Spleen (tissue), 11 donors: ENCODE results near the gene MAN1C1. TPM values are rescaled to one million over a fixed set of nuclear protein-coding genes. Genes with fewer than 3 reads are reported as not detected.

Source experiments
- DNase-seq: peaks from one replicate; pipeline ENCODE4 v3.0.0-alpha.2; 2020
- H3K27ac ChIP-seq, 8 donors: fragments of 200-600 bp; sonication (generic) in 7 of 8; 1 replicate in 4 of 8; 2 replicates in 4 of 8; pipeline versions ENCODE4 v1.5.0 to v1.8.0; 2016 to 2021; ENCODE audit warnings: inconsistent platforms in 4 of 8, mild to moderate bottlenecking in 4 of 8, moderate library complexity in 1 of 8
- H3K27me3 ChIP-seq, 7 donors: fragments of 200-600 bp; sonication (generic) in 6 of 7; replicated peaks in 1 of 7; 1 replicate in 4 of 7; 2 replicates in 3 of 7; pipeline versions ENCODE4 v1.5.0 to v1.8.0; 2016 to 2021; ENCODE audit warnings: inconsistent platforms in 3 of 7, mild to moderate bottlenecking in 1 of 7
- H3K36me3 ChIP-seq, 6 donors: fragments of 200-600 bp; sonication (generic) in 5 of 6; 1 replicate in 4 of 6; 2 replicates in 2 of 6; pipeline versions ENCODE4 v1.5.0 to v1.8.0; 2016 to 2021; ENCODE audit warnings: inconsistent platforms in 2 of 6
- H3K4me1 ChIP-seq, 6 donors: fragments of 200-600 bp; sonication (generic) in 5 of 6; 1 replicate in 3 of 6; 2 replicates in 3 of 6; pipeline versions ENCODE4 v1.5.0 to v1.8.0; 2016 to 2021; ENCODE audit warnings: inconsistent platforms in 3 of 6
- H3K4me3 ChIP-seq, 8 donors: fragments of 200-600 bp; sonication (generic) in 7 of 8; 1 replicate in 4 of 8; 2 replicates in 4 of 8; pipeline versions ENCODE4 v1.5.0 to v1.8.0; 2016 to 2021; ENCODE audit warnings: inconsistent platforms in 4 of 8, mild to moderate bottlenecking in 4 of 8, moderate library complexity in 2 of 8
- H3K9me3 ChIP-seq, 8 donors: fragments of 200-600 bp; sonication (generic) in 7 of 8; 1 replicate in 4 of 8; 2 replicates in 4 of 8; pipeline versions ENCODE4 v1.5.0 to v1.8.0; 2016 to 2021; ENCODE audit warnings: inconsistent platforms in 4 of 8
- POLR2A ChIP-seq, 3 donors: fragments of 450-650 bp; IDR thresholded peaks; one replicate each; pipeline ENCODE4 v1.5.1; 2017; ENCODE audit warnings: antibody characterized with exemption in 3 of 3, mild to moderate bottlenecking in 1 of 3
- POLR2AphosphoS5 ChIP-seq, 3 donors: sonication (generic); formaldehyde crosslinking; IDR thresholded peaks; one replicate each; pipeline ENCODE4 v1.5.1; 2017; ENCODE audit warnings: antibody characterized with exemption in 3 of 3
- WGBS, 5 donors: extraction: QIAGEN DNeasy Blood & Tissue Kit in 3 of 5; methylation state at CpG; one replicate each; pipeline versions ENCODE4 v1.1.5 to v1.1.7; 2013 to 2018; 5-methylcytosine and 5-hydroxymethylcytosine counted together
- intact Hi-C: fragments of 100-400 bp; cut with DNase I; formaldehyde crosslinking; loops from one replicate; pipeline ENCODE4 v1.15.0; 2023; ENCODE audit warnings: low total_unique reads
- polyA plus RNA-seq, 3 donors: library from polyadenylated mRNA; stranded (reverse); fragments of 200-250 nt; gene quantifications; one replicate each; pipeline ENCODE4 v1.2.1, GENCODE V29; 2013
- total RNA-seq, 7 donors: library from RNA; depleted of rRNA in 3 of 7; stranded (reverse); fragments of >200 nt in 3 of 7; fragmentation: NEBNext Ultra II Directional in 4 of 7; extraction: Animal tissue kit (Norgen Biotek cat#: 25700) in 4 of 7; gene quantifications; one replicate each; pipeline versions ENCODE4 v1.1.0 to v1.2.1, GENCODE V29; 2016 to 2021
- TF ChIP-seq, protein P1 (sequence below), 11 experiments: fragments of 200-600 bp in 7 of 11; fragments of 450-650 bp in 4 of 11; sonication (generic) in 4 of 11; IDR thresholded peaks in 8 of 11; conservative IDR thresholded peaks in 3 of 11; 1 replicate in 7 of 11; 2 replicates in 4 of 11; pipeline versions ENCODE4 v1.4.0 to v1.8.0; 2016 to 2021; ENCODE audit warnings: antibody characterized with exemption in 11 of 11, inconsistent platforms in 4 of 11, mild to moderate bottlenecking in 1 of 11
- donor health status: healthy with polysubstance abuse.
- donor health status: DM: no; HTN: no; CAD: no; lungs with moderate emphysema.
- donor health status: DM: no; HTN: no; CAD: no.
- donor health status: Bipolar disorder and iron deficiency.
- donor health status: healthy.
- donor health status: DM: no; HTN: no; CAD: no.
- donor health status: DM: yes; HTN: yes; CAD: no.

MAN1C1 gene
- total and polyA plus RNA-seq, 10 donors = 4.6 to 54.3 (median 41.1) TPM

DNA sequence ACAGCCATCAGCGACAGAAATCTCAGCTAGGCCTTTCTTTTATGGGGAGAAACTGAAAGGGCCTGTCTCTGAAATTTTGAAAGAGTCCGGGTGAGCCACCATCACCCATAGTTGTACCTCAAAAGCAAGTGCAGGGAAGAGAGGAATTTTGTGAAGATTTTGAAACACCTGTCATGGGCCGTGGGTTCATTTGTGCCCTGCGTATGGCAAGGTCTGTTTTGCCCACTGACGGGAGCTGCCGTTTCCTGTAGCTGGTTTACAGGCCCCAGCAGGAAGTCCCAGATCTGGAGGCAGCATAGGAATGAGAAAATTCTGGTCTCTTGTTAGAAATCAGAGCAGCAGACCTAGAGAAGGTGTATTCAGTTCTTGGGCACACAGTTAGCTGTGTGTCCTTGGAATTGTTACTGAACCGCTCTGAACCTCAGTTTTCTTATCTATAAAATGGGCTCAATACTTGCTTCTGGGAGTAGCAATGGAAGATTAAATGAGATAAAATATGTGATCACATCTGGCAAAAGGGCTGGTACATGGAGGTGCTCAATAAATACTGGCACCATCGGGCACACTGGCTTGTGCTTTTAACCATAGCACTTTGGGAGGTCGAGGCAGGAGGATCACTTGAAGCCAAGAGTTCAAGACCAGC lies 52.5 kb downstream of the MAN1C1 start:
- no peaks in the 10 kb centered on the region for H3K27me3 ChIP-seq
- no peak overlapping the region for H3K4me3 ChIP-seq
- peak overlapping the region in 1 of 8 donors; percentile 24 for H3K27ac ChIP-seq
- H3K4me1 ChIP-seq = peaks cover 0 to 15% (median 4%) of the 10 kb centered on the region in 6 donors
- H3K36me3 ChIP-seq = no peaks in the 10 kb centered on the region
- 67 to 70% (median 68%) methylated on average over 9 of the region's 9 CpGs for WGBS, 5 donors
- peak; percentile 51 for DNase-seq
- intact Hi-C loops = no loop called here
- TF ChIP-seq, protein P1, sequence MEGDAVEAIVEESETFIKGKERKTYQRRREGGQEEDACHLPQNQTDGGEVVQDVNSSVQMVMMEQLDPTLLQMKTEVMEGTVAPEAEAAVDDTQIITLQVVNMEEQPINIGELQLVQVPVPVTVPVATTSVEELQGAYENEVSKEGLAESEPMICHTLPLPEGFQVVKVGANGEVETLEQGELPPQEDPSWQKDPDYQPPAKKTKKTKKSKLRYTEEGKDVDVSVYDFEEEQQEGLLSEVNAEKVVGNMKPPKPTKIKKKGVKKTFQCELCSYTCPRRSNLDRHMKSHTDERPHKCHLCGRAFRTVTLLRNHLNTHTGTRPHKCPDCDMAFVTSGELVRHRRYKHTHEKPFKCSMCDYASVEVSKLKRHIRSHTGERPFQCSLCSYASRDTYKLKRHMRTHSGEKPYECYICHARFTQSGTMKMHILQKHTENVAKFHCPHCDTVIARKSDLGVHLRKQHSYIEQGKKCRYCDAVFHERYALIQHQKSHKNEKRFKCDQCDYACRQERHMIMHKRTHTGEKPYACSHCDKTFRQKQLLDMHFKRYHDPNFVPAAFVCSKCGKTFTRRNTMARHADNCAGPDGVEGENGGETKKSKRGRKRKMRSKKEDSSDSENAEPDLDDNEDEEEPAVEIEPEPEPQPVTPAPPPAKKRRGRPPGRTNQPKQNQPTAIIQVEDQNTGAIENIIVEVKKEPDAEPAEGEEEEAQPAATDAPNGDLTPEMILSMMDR (IDR thresholded peaks at IDR 0.05 in 8 of 11, conservative IDR thresholded peaks at IDR 0.05 in 3 of 11) = no peak
- TF ChIP-seq POLR2AphosphoS5 (IDR thresholded peaks at IDR 0.05) (no peak), POLR2A (IDR thresholded peaks at IDR 0.05) (no peak)
- no peaks in the 10 kb centered on the region for H3K9me3 ChIP-seq

DNA sequence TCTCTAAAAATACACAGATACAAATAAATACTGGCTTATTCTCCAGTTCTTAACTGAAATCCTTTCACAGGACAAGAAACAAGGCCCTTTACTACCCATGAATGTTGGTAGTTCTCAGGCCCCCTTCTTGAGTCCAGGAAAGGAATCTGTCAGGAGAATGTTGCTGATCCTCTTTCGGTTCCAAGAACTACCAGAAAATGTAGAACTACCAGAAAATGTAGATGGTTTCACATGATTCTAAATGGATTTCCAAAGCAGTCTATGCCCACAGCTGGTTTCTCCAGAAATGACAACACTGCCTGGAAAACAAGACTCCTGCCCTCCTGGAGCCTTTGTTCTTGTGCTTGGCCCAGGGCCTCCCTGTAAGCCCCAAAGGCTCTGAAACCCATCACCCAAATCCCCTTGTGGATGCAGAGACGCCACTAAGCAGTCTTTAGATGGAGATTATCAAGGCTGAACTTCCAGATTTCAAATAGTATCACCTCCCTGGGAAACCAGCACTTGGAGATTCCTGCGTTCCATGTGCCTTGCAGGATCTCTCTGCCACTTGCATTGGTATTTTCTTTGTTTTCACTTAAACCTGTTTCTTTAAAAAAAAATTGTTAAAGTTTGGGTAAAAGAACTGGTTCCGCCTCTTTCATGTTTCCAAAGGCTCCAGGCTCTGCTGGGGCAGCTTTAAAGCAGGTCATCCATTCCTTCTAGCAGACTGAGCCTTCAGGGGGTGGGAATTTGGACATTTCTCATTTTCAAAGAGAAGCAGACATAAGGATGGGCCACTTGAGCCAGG lies 53.4 kb downstream of the MAN1C1 start:
- no peak overlapping the region for H3K27ac ChIP-seq
- no peaks in the 10 kb centered on the region for H3K9me3 ChIP-seq
- intact Hi-C loops = no loop called here
- H3K36me3 ChIP-seq = no peaks in the 10 kb centered on the region
- TF ChIP-seq, protein P1 (IDR thresholded peaks at IDR 0.05 in 8 of 11, conservative IDR thresholded peaks at IDR 0.05 in 3 of 11) = no peak
- TF ChIP-seq POLR2A (IDR thresholded peaks at IDR 0.05) (no peak), POLR2AphosphoS5 (IDR thresholded peaks at IDR 0.05) (no peak)
- no peaks in the 10 kb centered on the region for H3K27me3 ChIP-seq
- 84 to 93% (median 92%) methylated on average over 4 of the region's 4 CpGs for WGBS, 5 donors
- no peak overlapping the region for H3K4me3 ChIP-seq
- H3K4me1 ChIP-seq = peaks cover 0 to 25% (median 4%) of the 10 kb centered on the region in 6 donors
- DNase-seq = no peak

DNA sequence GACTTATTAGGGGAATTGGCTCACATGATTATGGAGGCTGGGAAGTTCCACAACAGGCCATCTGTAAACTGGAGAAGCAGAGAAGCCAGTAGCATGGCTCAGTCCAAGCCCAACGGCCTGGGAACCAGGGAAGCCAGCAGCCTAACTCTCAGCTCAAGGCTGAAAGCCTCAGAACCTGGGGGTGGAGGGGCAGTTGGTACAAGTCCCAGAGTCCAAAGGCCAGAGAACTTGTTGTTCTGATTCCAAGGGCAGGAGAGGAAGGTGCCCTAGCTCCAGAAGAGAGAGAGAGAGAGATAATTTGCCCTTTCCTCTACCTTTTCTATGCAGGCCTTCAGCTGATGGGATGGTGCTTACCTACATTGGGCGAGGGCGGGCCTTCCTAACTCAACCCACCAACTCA lies 55.3 kb downstream of the MAN1C1 start:
- Histone ChIP-seq H3K9me3 (no peaks in the 10 kb centered on the region), H3K4me3 (no peak overlapping the region), H3K36me3 (no peaks in the 10 kb centered on the region), H3K27ac (no peak overlapping the region), H3K27me3 (no peaks in the 10 kb centered on the region), H3K4me1 (peaks cover 12 to 44% (median 19%) of the 10 kb centered on the region in 6 donors)
- WGBS, 5 donors = 85 to 96% (median 89%) methylated on average over 3 of the region's 3 CpGs
- peak; percentile 32 for DNase-seq
- intact Hi-C loops = no loop called here
- TF ChIP-seq, protein P1 (IDR thresholded peaks at IDR 0.05 in 8 of 11, conservative IDR thresholded peaks at IDR 0.05 in 3 of 11) = no peak
- no peak for TF ChIP-seq POLR2AphosphoS5 (IDR thresholded peaks at IDR 0.05)
- TF ChIP-seq POLR2A (IDR thresholded peaks at IDR 0.05) = no peak

DNA sequence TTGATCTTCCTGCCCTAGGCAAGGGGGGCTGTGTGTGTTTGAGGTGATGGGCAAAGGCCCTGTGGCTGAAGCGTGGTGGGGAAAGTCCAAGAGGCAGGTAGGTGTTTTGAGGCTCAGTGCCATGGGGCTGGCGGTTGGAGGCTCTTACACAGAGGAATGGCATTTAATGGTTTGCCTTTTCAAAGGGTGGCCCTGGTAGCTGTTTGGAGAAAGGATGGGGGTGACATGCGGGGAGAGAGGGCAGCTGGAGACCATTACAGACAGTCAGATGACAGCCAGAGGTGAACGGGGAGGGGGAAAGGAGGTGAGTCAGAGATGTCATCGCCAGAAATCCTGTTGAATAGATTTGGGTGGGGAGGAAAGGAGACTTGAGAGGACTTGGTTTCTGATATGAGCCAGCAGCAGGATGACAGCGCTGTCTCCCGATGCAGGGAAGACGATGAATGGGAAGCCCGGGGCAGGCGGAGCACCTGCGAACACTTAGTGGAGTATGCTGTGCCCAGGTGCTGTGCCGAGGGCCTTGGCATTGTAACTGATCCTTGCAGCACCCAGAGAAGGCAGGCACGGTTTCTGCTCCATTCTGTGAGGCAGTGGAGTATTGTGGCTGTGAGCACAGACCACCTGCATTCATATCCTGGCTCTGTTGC lies 56.3 kb downstream of the MAN1C1 start:
- intact Hi-C loops = no loop called here
- Histone ChIP-seq H3K27ac (no peak overlapping the region), H3K9me3 (no peaks in the 10 kb centered on the region), H3K4me3 (no peak overlapping the region), H3K27me3 (no peaks in the 10 kb centered on the region), H3K36me3 (no peaks in the 10 kb centered on the region), H3K4me1 (peaks cover 14 to 54% (median 25%) of the 10 kb centered on the region in 6 donors)
- WGBS, 5 donors = 85 to 93% (median 91%) methylated on average over 13 of the region's 13 CpGs
- DNase-seq = no peak
- TF ChIP-seq, protein P1 (IDR thresholded peaks at IDR 0.05 in 8 of 11, conservative IDR thresholded peaks at IDR 0.05 in 3 of 11) = no peak
- TF ChIP-seq POLR2AphosphoS5 (IDR thresholded peaks at IDR 0.05) (no peak), POLR2A (IDR thresholded peaks at IDR 0.05) (no peak)
